Urothelium cell line (cell line): ENCODE measurements around the gene HSPE1.
"Not testable (repeated sequence)": the region's sequence is repeated elsewhere in the genome, so short reads cannot be mapped to it uniquely, and the experiment has no call there.

Experiments used
- DNase-seq: peaks from one replicate; pipeline ENCODE4 v3.0.0; 2011; ENCODE audit warnings: low spot score, mixed read lengths
- FAIRE-seq: peaks from 2 replicates; lab custom pipeline; 2011; peaks lifted over from hg19 to GRCh38; lab: Jason Lieb, UNC

HSPE1 gene

GRCh38 chr2:197499594-197500502, at the start of gene HSPE1, which contains the start of gene HSPD1:
TSS of gene HSPE1 (plus strand) at chr2:197500379. CDS start at chr2:197500437, 58 bp downstream.
TSS of gene HSPD1 (minus strand) at chr2:197499840. CDS start at chr2:197498848, 992 bp downstream.
- DNase-seq (peak; percentile 97), FAIRE-seq (peak; percentile 77)

- DNase-seq (no peak), FAIRE-seq (no peak)
These were observed 49.7 kb upstream of the HSPE1 start for GRCh38 chr2:197450465-197450864.

GRCh38 chr2:197450935-197451358, 49.2 kb upstream of the HSPE1 start:
- DNase-seq, FAIRE-seq: not testable (repeated sequence)

DNA sequence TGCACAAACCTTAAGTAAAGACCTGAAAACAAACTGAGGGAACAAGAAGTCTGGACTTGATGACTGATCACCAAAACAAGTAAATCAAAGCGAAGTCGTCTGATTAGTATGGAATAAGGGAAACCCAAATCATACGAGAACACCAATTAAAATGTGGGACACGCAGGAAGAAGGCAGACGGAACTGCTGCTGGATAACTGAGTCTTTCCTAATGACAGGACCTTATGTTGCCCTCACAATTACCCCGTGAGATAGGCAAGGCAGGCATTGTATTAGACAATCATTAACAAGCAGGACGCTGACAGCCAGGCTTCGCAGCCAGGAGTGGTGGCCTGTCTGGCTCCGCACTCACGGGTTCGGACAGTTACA, 47.4 kb upstream of the HSPE1 start:
- no peak for DNase-seq
- FAIRE-seq: no peak

- FAIRE-seq (peak; percentile 82), DNase-seq (peak; percentile 99)
These were observed 46.9 kb upstream of the HSPE1 start, which contains the start of gene COQ10B for GRCh38 chr2:197453123-197453913. TSS of gene COQ10B (plus strand) at chr2:197453552. CDS start at chr2:197453561, 9 bp downstream.

- FAIRE-seq (no peak), DNase-seq (peak; percentile 74)
These were observed 46.2 kb upstream of the HSPE1 start for GRCh38 chr2:197453914-197454398.

GRCh38 chr2:197454923-197455322, 45.3 kb upstream of the HSPE1 start:
- DNase-seq (no peak), FAIRE-seq (no peak)

- DNase-seq: no peak
- FAIRE-seq: no peak
These were observed 44.8 kb upstream of the HSPE1 start for GRCh38 chr2:197455428-197455827.

GRCh38 chr2:197460649-197461048, 39.5 kb upstream of the HSPE1 start:
- FAIRE-seq: no peak
- DNase-seq: no peak

GRCh38 chr2:197461057-197461456, 39.1 kb upstream of the HSPE1 start:
- FAIRE-seq (no peak), DNase-seq (no peak)

DNA sequence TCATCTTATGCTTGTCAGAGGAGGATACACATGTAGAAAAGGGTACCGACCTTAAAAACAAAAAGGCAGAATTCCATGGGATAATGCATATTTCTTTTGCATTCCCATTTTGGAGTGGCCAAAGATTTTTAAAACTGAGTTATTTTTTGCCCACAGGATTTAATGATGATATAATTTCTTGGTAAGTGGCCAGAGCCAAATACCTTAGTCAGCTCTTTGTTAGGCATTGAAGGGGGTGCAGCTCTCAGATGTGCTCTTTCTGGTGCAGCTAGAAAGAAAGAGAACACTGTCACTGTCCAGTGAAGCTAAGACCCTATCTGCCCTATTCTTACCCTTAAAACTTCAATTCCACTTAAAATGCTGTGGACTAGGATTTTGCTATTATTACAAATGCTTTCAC, 36.0 kb upstream of the HSPE1 start:
- no peak for DNase-seq
- FAIRE-seq: no peak

- DNase-seq (no peak), FAIRE-seq (no peak)
These were observed 28.0 kb upstream of the HSPE1 start for GRCh38 chr2:197472166-197472565.

DNA sequence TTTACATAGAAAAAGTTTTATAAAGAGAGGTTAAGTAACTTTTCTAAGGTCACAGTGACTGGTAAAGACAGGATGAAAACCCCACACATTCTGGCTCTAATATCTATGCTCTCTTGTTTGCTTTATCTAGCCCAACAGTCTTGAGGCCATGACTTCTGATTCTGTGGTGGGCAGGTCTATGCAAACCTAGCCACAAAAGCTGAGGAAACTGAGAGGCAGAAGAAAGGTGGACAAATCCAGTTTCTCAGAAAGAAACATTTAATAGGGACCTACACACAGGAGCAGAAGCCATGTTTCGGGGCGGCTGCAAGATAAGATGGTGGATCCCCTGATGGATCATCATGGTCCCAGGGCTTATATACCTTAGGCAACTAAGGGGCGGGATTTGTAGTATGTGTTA, 22.4 kb upstream of the HSPE1 start:
- DNase-seq (no peak), FAIRE-seq (no peak)

DNA sequence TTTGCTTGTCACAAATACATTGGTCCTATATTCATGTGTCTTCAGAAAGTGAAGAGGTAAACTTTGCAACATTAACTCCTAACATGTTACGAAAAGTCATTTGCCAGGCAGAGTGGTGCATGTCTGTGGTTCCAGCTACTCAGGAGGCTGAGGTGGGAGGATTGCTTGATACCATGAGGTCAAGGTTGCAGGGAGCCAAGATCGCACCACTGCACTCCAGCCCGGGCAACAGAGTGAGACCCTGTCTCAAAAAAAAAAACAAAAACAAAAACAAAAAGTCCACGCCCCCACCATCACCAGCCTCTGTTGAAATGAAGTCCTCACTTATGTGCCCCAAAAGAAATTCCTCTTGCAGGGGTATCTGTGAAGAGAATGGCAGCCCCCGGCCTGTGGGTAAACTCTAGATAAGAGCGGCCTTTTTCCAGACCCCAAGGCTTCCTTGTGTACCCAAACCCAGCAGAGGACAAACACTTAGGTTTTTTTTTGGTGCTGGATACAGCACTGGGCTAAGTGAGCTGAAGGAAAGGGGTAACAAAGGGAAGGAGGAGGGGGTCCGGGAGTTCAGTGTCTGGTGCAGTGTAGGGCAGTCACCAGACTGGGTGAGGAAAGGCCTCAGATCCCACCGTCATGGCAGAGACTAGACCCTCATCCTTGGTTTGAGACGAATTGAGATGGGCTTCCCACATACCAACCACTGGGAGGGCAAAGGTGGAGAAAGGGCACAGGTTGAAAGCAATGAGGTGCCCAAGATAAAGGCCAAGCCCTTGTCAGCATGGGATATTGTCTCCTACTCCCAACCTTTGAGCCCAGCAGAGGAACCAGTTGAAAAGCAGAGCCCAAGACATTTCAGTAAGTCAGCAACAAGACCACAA, 19.8 kb upstream of the HSPE1 start:
- no peak for DNase-seq
- FAIRE-seq: no peak

GRCh38 chr2:197484248-197484647, 15.9 kb upstream of the HSPE1 start:
- not testable (repeated sequence) for FAIRE-seq, DNase-seq

GRCh38 chr2:197486175-197486574, 14.0 kb upstream of the HSPE1 start:
- FAIRE-seq: no peak
- DNase-seq: no peak

GRCh38 chr2:197487385-197487784, 12.8 kb upstream of the HSPE1 start:
- FAIRE-seq (no peak), DNase-seq (no peak)

- FAIRE-seq (no peak), DNase-seq (no peak)
These were observed 4.6 kb upstream of the HSPE1 start for GRCh38 chr2:197495433-197496134.

DNA sequence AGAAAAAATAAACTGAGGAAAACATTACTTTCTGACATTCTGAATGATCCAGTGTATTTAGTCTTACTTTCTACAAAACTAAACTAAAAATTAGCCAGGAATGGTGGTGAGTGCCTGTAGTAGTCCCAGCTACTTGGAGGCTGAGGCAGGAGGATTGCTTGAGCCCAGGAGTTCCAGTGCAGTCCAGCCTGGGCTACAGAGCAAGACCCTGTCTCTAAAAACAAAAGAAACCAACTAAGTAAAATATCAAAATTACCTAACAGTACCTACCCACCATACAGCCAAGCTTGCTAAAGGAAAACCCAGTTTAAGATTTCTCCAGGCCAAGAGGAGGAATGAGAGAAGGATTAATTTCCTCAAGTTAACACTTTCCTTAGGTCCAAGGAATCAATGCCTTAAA, 3.5 kb upstream of the HSPE1 start:
- DNase-seq: no peak
- no peak for FAIRE-seq

DNA sequence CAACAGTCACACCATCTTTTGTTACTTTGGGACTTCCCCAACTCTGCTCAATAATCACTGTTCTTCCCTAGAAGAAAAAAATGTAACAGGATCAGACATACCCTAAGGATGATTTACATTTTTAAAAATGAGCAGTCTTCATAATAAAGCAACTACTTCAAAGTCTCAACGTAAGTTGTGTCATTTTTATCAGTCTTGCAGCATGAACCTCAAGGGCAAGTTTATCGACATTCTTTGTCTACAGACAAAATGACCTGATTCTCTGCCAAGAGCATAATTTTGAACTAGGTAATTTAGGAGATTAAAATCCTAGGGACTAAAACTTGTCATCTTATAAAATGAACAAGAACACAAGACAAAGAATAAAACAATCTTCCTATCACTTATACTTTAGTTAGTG, 2.9 kb upstream of the HSPE1 start:
- FAIRE-seq (no peak), DNase-seq (no peak)
